Endometrial microvascular endothelial cells (primary cell): Measurements from ENCODE around the gene IFT172. TPM values are rescaled to one million over a fixed set of nuclear protein-coding genes. Genes with fewer than 3 reads are reported as not detected.

Source experiments
- in situ Hi-C: cut with HindIII; loops from 2 replicates; pipeline ENCODE4 v1.10.0; 2017; ENCODE audit warnings: low sequenced_read_pairs, low pct_unique_long_range_greater_than_20kb; ENCODE audit errors: inconsistent ontology term
- total RNA-seq: library from RNA; depleted of rRNA; stranded (reverse); fragments of >200 nt; gene quantifications from one replicate; pipeline ENCODE4 v1.2.3, GENCODE V29; 2015; ENCODE audit errors: inconsistent ontology term

The IFT172 gene
- total RNA-seq, 1 donor from 2014 or later: 26.6 TPM

GRCh38 chr2:27496357-27497287 lies 7.1 kb upstream of the IFT172 start, which contains the start of gene GCKR:
TSS of gene GCKR (plus strand) at chr2:27496839. CDS start at chr2:27496905, 66 bp downstream.
- in situ Hi-C loops: no loop called here

DNA sequence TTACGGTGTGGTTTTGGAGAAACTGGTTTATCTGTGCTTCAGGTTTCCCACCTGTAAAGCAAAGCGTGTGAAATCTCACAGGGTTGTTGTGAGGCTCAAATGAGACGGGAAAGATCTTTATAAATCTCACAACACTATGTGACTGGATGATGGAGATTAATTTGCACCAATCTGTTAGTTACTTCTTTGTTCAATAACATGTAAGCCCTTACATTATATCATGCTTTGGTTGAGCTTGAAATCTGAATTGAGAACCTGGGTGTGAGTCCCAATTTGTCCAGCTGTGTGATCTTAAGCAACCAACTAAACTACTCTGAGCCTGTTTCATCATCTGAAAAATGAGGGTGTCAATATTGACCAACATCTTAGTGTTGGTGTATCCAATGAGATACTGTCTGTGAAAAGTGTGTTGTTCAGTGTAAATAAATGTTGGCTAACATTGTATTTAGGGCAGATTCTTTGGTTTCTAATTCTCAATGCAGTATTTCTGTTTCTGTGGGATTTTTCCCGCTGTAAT lies 6.4 kb upstream of the IFT172 start:
- in situ Hi-C loops: no loop called here

- in situ Hi-C loops: no loop called here
Observed at GRCh38 chr2:27494944-27495554, 5.5 kb upstream of the IFT172 start, which contains the start of gene FNDC4. TSS of gene FNDC4 (minus strand) at chr2:27495200. CDS start at chr2:27494679, 521 bp downstream.

DNA sequence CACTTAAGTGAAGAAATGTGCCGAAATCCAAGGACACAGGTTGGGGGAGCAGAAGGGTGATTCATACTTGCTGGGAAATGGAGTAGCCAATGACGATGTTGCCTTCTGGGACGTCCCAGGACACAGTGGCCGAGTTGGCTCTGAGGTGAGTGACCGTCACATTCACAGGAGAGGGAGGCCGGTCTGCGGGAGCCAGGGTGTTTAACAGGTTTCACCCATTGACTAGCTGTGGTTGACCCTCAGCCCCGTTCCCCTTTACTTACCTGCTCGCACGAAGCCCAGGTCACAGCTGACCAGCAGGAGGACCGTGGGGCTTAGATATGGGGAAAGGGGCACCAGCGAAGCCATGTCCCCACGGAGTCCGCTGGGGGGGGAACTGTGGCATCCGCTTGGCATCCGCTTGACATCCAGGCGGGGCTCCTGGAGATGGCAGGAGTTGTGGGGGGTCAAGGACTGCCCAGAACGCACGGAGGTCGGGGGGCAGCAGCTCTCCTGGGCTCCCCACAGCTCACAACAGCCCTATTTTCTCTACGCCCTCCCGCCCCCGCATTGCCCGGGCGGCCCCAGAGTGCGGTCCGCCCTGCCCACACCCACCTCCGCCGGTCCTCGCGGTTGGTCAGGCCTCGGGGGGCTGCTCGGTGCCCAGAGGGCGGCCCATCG lies 4.9 kb upstream of the IFT172 start:
- in situ Hi-C loops: no loop called here

DNA sequence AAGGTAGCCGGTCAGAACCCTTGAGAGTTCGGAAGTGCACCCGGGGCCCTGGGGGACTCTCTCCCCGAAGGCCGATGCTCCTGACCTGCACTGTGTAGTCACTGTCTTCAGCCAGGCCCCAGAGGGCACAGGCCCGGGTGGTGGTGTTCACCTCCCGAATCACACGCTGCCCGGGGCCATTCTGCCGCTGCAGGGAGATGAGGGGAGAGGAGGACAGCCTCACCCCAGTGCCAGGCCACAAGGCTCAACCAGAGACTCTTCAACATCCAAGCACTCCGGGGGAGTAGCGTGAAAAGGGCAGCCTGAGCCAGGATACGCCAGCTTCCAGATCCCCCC lies 4.4 kb upstream of the IFT172 start:
- in situ Hi-C loops: no loop called here

DNA sequence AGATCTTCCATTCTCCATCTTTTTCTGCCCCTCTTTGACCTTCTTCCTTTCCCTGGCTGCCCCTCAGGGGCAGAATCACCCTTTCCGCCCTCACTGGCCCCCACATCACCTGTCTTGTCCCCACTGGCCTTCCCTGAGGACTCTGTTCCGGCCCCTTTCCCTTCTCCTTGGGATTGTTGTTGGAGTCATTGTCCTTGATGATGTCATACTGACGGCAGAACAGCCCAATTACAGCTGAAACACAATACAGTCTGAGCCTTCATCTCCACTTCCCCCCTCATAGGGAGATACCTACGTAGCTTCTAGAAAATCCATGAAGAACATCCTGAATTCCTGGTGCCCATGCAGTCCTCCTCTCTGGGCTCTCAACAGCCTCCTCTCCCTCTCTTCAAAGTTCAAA lies 3.0 kb upstream of the IFT172 start:
- in situ Hi-C loops: no loop called here

DNA sequence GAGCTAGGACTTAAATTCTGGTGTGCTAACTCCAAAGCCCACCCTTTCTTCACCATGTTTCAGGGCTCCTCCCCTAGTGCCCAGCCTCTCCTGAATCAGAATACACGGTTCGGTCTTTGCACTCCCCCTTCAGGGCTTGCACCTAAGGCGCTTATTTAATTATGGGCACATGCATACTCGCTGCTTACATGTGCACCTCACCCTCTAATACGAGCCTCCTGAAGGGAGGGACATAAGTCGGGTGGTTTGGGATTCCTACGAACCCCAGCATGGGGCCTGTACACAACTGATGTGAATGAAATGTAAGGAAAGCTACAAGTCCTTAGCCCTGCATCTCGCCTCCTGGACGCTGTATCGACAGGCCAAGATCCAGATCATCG lies 435 bp downstream of the IFT172 start:
- in situ Hi-C loops: no loop called here

GRCh38 chr2:27485496-27485895 lies 4.0 kb downstream of the IFT172 start:
- in situ Hi-C loops: no loop called here

DNA sequence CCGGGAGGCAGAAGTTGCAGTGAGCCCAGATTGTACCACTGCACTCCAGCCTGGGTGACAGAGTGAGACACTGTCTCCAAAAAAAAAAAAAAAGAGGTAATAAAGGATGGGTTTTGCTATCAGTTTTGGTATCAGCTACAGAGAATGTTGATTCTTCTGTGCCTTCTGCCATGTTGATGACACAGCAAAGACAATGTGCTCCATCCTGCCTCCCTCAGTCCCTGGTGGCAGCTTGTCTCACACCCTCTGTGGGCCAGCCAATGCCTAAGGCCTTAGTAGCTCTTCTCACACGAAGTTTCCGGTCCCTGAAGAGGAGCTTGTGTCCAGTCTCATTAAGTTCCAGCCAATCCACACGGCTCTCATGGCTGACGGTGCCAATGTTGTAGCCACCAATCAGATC lies 17.6 kb downstream of the IFT172 start:
- in situ Hi-C loops: no loop called here

DNA sequence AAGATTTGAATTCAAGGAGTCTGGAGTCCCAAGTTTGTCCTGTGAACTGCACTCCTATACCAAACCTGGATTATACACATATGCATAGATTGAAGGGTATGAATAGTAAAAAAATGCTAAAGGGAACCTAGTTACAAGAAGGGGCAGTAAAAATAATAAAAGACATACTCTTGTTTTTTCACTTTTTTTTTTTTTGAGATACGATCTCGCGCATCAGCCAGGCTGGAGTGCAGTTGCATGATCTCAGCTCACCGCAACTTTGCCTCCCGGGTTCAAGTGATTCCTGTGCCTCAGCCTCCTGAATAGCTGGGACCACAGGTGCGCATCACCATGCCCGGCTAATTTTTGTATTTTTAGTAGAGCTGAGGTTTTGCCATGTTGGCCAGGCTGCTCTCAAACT lies 25.1 kb downstream of the IFT172 start:
- in situ Hi-C loops: no loop called here

- in situ Hi-C loops: no loop called here
Observed at GRCh38 chr2:27461118-27461517, 28.4 kb downstream of the IFT172 start.

- in situ Hi-C loops: no loop called here
Observed at GRCh38 chr2:27453968-27454367, 35.6 kb downstream of the IFT172 start.

GRCh38 chr2:27451095-27451494 lies 38.4 kb downstream of the IFT172 start:
- in situ Hi-C loops: no loop called here

DNA sequence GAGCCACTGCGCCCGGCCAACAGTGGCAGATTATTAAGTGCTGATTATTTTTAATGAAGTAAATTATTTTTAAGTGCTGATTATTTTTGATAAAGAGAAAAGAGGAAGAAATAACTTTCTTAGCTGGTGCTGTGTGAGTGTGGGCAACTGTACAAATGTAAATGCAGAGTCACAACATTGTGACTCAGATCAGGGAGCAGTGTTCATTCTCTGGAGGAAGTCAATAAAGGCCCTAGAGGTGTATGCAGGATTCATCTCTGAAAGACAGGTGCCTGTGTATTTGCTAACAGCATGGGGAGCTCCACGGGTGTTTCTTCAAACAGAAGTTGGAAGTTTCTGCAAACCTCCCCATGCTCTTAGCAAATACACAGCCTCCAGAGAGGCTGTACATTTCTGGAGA lies 41.2 kb downstream of the IFT172 start:
- in situ Hi-C loops: no loop called here

DNA sequence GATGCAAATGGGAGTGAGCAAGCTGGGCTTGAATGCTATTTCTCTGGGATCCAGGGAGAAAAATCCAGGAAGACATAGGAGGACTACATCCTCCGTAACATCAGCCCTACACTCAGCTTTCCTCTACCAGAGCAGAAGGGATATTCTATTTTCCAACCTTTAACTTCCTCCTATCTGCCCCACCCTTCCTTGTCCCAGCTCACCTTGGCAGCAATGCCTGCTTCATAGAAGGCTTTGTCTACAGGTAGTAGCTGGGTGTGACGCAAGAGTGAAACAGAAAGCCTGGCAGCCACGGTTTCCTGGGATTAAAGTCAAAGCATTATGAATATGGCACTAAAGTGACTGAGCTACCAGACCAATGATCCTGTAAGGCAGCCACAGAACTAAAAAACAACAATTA lies 43.5 kb downstream of the IFT172 start:
- in situ Hi-C loops: no loop called here

DNA sequence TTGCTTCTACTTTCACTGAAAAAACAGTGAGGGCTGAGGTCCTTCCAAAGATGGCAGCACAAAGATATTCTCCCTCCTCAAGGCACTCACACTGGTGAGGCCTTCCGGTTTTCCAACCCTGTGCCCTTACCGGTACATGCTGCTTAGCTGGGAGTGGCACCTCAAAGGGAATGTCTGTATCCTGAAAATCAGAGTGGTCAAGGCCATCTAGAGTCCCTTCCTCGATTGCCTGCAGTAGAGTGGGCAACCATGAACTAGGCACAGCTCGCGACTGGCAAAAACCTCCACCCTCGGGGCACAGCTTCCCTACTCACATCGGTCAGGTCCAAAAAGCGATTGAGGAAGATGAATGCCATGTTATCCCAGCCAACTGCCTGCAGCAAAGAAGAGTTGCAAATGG lies 43.9 kb downstream of the IFT172 start:
- in situ Hi-C loops: no loop called here

DNA sequence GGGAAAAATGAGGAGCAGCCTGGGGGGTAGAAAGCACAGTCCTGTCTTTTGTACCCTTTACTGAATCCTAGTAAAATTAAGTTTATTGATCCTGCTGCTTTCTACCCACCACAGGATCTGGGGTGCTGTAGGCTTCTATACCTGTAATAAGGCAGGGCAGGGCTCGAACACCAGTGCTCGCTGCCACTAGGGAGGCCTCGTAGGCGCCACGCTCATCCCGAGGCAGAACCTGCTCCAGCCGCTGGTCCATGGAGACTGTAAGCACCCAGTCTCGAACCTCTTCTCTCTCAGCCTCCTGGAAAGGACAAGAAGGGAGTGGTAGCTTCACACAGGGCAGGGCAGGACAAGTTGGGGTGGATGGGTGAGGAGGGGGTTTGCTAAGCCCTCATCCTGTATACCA lies 44.4 kb downstream of the IFT172 start:
- in situ Hi-C loops: no loop called here

GRCh38 chr2:27442920-27443282 lies 46.6 kb downstream of the IFT172 start:
- in situ Hi-C loops: no loop called here

DNA sequence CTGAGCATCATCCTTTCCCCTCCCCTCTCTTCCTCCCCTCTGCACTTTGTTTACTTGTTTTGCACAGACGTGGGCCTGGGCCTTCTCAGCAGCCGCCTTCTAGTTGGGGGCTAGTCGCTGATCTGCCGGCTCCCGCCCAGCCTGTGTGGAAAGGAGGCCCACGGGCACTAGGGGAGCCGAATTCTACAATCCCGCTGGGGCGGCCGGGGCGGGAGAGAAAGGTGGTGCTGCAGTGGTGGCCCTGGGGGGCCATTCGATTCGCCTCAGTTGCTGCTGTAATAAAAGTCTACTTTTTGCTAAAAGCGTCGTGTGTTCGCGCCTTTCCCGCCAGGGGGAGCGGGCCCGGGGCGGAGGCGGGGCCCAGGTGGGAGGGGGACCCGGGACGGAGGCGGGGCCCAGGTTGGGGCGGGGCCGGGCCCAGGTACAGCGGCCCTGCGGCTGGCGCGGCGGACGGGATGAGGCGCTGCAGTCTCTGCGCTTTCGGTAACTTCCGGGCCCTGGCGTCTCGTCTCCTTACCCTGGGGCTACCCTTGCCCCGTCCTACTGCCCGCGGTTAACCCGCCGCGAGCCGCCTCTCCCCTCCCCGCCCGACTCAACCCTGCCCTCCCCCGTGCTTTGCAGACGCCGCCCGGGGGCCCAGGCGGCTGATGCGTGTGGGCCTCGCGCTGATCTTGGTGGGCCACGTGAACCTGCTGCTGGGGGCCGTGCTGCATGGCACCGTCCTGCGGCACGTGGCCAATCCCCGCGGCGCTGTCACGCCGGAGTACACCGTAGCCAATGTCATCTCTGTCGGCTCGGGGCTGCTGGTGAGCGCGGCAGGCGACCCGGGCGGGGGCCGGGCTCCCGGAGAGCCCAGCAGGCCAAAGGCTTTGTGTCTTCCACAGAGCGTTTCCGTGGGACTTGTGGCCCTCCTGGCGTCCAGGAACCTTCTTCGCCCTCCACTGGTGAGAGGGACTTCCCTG lies 47.3 kb downstream of the IFT172 start, which contains the start of gene KRTCAP3:
Gene KRTCAP3, plus strand, starts transcription at position 424 of the 962 bp plus-strand sequence. Its CDS starts 32 bp downstream, at position 456.
- in situ Hi-C loops: no loop called here
